Astrocyte (in vitro differentiated cells and primary cell): ENCODE data around the gene XG. TPM values are rescaled to one million over a fixed set of nuclear protein-coding genes. Genes with fewer than 3 reads are reported as not detected.
"Not testable (repeated sequence)": the region's sequence is repeated elsewhere in the genome, so short reads cannot be mapped to it uniquely, and the experiment has no call there.

ENCODE experiments used
- DNase-seq: peaks from one replicate; pipeline ENCODE4 v3.0.0-alpha.2; 2010; ENCODE audit warnings: low read depth
- FAIRE-seq: peaks from 2 replicates; lab custom pipeline; 2011; peaks lifted over from hg19 to GRCh38; lab: Jason Lieb, UNC
- H2AFZ ChIP-seq: 2 replicates; pipeline ENCODE4 v1.6.0; 2012; ENCODE audit warnings: low read depth, low read length, inconsistent platforms
- H3K27ac ChIP-seq: 2 replicates; pipeline ENCODE4 v1.5.1; 2011; ENCODE audit warnings: low read depth, low read length, inconsistent platforms
- H3K27me3 ChIP-seq: 2 replicates; pipeline ENCODE4 v1.6.0; 2011; ENCODE audit warnings: low read length, inconsistent platforms; ENCODE audit not compliant: insufficient read depth
- H3K36me3 ChIP-seq: 2 replicates; pipeline ENCODE4 v1.5.1; 2011; ENCODE audit warnings: low read length, inconsistent platforms; ENCODE audit not compliant: insufficient read depth
- H3K4me1 ChIP-seq: 2 replicates; pipeline ENCODE4 v1.5.1; 2011; ENCODE audit warnings: low read length, inconsistent platforms; ENCODE audit not compliant: insufficient read depth
- H3K4me2 ChIP-seq: 2 replicates; pipeline ENCODE4 v1.6.0; 2012; ENCODE audit warnings: low read length, inconsistent platforms
- H3K4me3 ChIP-seq: 2 replicates; pipeline ENCODE4 v1.5.1; 2011; ENCODE audit warnings: low read depth, mild to moderate bottlenecking, low read length, inconsistent platforms; ENCODE audit not compliant: insufficient read depth
- H3K79me2 ChIP-seq: 2 replicates; pipeline ENCODE4 v1.6.0; 2012; ENCODE audit warnings: mild to moderate bottlenecking, low read length, inconsistent platforms; ENCODE audit not compliant: insufficient read depth
- H3K9ac ChIP-seq: 2 replicates; pipeline ENCODE4 v1.6.0; 2012; ENCODE audit warnings: mild to moderate bottlenecking, low read length, inconsistent platforms
- H3K9me3 ChIP-seq: 2 replicates; pipeline ENCODE4 v1.5.1; 2012; ENCODE audit warnings: low read depth, mild to moderate bottlenecking, low read length, inconsistent platforms; ENCODE audit not compliant: insufficient read depth
- H4K20me1 ChIP-seq: 2 replicates; pipeline ENCODE4 v1.6.0; 2012; ENCODE audit warnings: low read length, inconsistent platforms; ENCODE audit not compliant: insufficient read depth
- H3K27ac Mint-ChIP-seq: one replicate; pipeline ENCODE4 v1.8.0; 2021; ENCODE audit warnings: mild to moderate bottlenecking, mixed read lengths; ENCODE audit not compliant: unreplicated experiment
- H3K27me3 Mint-ChIP-seq: one replicate; pipeline ENCODE4 v1.8.0; 2021; ENCODE audit warnings: low read depth, mixed read lengths; ENCODE audit not compliant: unreplicated experiment
- H3K36me3 Mint-ChIP-seq: one replicate; pipeline ENCODE4 v1.8.0; 2021; ENCODE audit warnings: low read depth, mixed read lengths; ENCODE audit not compliant: unreplicated experiment
- H3K4me1 Mint-ChIP-seq: one replicate; pipeline ENCODE4 v1.8.0; 2021; ENCODE audit warnings: low read depth, mixed read lengths; ENCODE audit not compliant: unreplicated experiment
- H3K4me3 Mint-ChIP-seq: one replicate; pipeline ENCODE4 v1.8.0; 2021; ENCODE audit warnings: mild to moderate bottlenecking, moderate library complexity, mixed read lengths; ENCODE audit not compliant: unreplicated experiment
- H3K9me3 Mint-ChIP-seq: one replicate; pipeline ENCODE4 v1.8.0; 2021; ENCODE audit warnings: mild to moderate bottlenecking, mixed read lengths; ENCODE audit not compliant: unreplicated experiment
- CTCF ChIP-seq: IDR thresholded peaks from 2 replicates; pipeline ENCODE4 v1.5.1; 2011; ENCODE audit warnings: low read depth, mild to moderate bottlenecking, inconsistent platforms, low read length, moderate library complexity; ENCODE audit not compliant: insufficient read depth
- EZH2 ChIP-seq: IDR thresholded peaks from 2 replicates; pipeline ENCODE4 v1.6.1; 2012; ENCODE audit warnings: mild to moderate bottlenecking, low read length, inconsistent platforms; ENCODE audit not compliant: insufficient read depth
- total RNA-seq: library from RNA; stranded (reverse); gene quantifications from 2 replicates; pipeline ENCODE4 v1.2.1, GENCODE V29; 2021

Gene XG
- total RNA-seq, 1 donor from 2014 or later, result 0.30 TPM

GRCh38 chrX:2735270-2735669 is 16.6 kb upstream of the XG start:
- Mint-ChIP-seq H3K36me3 (peaks cover 25% of the 10 kb centered on the region), H3K27me3 (no peaks in the 10 kb centered on the region)
- FAIRE-seq, result no peak

GRCh38 chrX:2740672-2741071 is 11.2 kb upstream of the XG start:
- Histone ChIP-seq H4K20me1 (no peaks in the 10 kb centered on the region), H2AFZ (no peak overlapping the region), H3K27ac (no peak overlapping the region), H3K4me2 (no peak overlapping the region), H3K4me3 (no peak overlapping the region), H3K36me3 (peaks cover 23% of the 10 kb centered on the region), H3K9ac (no peak overlapping the region), H3K9me3 (no peaks in the 10 kb centered on the region), H3K79me2 (no peaks in the 10 kb centered on the region), H3K27me3 (no peaks in the 10 kb centered on the region), H3K4me1 (no peaks in the 10 kb centered on the region)
- Mint-ChIP-seq H3K36me3 (peaks cover 24% of the 10 kb centered on the region), H3K4me1 (peaks cover 3% of the 10 kb centered on the region), H3K4me3 (no peak overlapping the region), H3K27me3 (no peaks in the 10 kb centered on the region), H3K27ac (no peak overlapping the region), H3K9me3 (no peaks in the 10 kb centered on the region)
- DNase-seq (no peak), FAIRE-seq (no peak)
- TF ChIP-seq CTCF (no peak), EZH2 (no peak)

More at GRCh38 chrX:2735270-2735669, 16.6 kb upstream of the XG start:
- TF ChIP-seq CTCF, result no peak
- TF ChIP-seq EZH2, result no peak
- Histone ChIP-seq H3K36me3 (peaks cover 26% of the 10 kb centered on the region), H3K27me3 (no peaks in the 10 kb centered on the region), H3K9me3 (no peaks in the 10 kb centered on the region), H4K20me1 (peaks cover 15% of the 10 kb centered on the region), H3K27ac (no peak overlapping the region), H3K4me2 (no peak overlapping the region), H3K4me1 (no peaks in the 10 kb centered on the region), H3K79me2 (no peaks in the 10 kb centered on the region), H3K4me3 (no peak overlapping the region), H2AFZ (no peak overlapping the region), H3K9ac (no peak overlapping the region)
- Mint-ChIP-seq H3K4me3 (no peak overlapping the region), H3K9me3 (no peaks in the 10 kb centered on the region), H3K4me1 (no peaks in the 10 kb centered on the region), H3K27ac (no peak overlapping the region)
- no peak for DNase-seq

DNA sequence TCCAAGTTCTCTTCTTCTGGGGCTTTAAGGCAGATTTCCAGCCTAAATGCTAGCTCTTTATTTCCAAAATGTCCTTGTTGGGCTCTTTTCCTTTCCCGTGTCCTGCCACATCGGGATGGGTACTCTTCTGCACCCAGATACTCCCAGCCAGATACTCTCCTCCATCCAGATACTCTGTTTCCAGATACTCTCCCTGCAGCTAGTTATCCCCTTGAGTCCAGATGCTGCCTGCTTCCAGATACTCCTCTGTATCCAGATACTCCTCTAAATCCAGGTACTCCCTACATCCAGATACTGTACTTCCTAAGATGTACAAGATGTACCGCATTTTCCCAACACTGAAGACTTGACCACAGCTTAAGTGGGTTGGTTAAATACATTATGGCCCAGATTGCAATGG is 10.5 kb upstream of the XG start:
- no peaks in the 10 kb centered on the region for H3K9me3 ChIP-seq
- peaks cover 23% of the 10 kb centered on the region for H3K36me3 ChIP-seq
- H3K9ac ChIP-seq, result no peak overlapping the region
- no peak for FAIRE-seq
- H3K27ac ChIP-seq, result no peak overlapping the region
- no peaks in the 10 kb centered on the region for H3K27me3 ChIP-seq
- peaks cover 9% of the 10 kb centered on the region for H3K4me1 Mint-ChIP-seq
- TF ChIP-seq EZH2 (no peak), CTCF (no peak)
- H3K4me3 Mint-ChIP-seq, result no peak overlapping the region
- H3K27ac Mint-ChIP-seq, result no peak overlapping the region
- H3K36me3 Mint-ChIP-seq, result peaks cover 23% of the 10 kb centered on the region
- no peak overlapping the region for H3K4me3 ChIP-seq
- H3K9me3 Mint-ChIP-seq, result no peaks in the 10 kb centered on the region
- no peaks in the 10 kb centered on the region for H3K27me3 Mint-ChIP-seq
- no peaks in the 10 kb centered on the region for H3K4me1 ChIP-seq
- no peak overlapping the region for H2AFZ ChIP-seq
- no peaks in the 10 kb centered on the region for H3K79me2 ChIP-seq
- DNase-seq, result no peak
- no peak overlapping the region for H3K4me2 ChIP-seq
- H4K20me1 ChIP-seq, result no peaks in the 10 kb centered on the region

- H3K4me3 Mint-ChIP-seq, H3K4me1 ChIP-seq, DNase-seq, H3K27ac Mint-ChIP-seq, FAIRE-seq, H3K4me2 ChIP-seq, H3K27me3 Mint-ChIP-seq, H3K36me3 Mint-ChIP-seq, H3K9me3 ChIP-seq, H4K20me1 ChIP-seq, H3K27ac ChIP-seq, H3K79me2 ChIP-seq, H3K36me3 ChIP-seq, H3K4me3 ChIP-seq, H2AFZ ChIP-seq, H3K4me1 Mint-ChIP-seq, H3K27me3 ChIP-seq, H3K9me3 Mint-ChIP-seq, H3K9ac ChIP-seq: not testable (repeated sequence)
Observed at GRCh38 chrX:2746250-2746649, 5.6 kb upstream of the XG start.
